ENCODE data around the gene TSR3. TPM values are rescaled to one million over a fixed set of nuclear protein-coding genes. Genes with fewer than 3 reads are reported as not detected.

TSR3 gene
- total RNA-seq, 1 donor from 2014 or later, result 43.8 TPM

DNA sequence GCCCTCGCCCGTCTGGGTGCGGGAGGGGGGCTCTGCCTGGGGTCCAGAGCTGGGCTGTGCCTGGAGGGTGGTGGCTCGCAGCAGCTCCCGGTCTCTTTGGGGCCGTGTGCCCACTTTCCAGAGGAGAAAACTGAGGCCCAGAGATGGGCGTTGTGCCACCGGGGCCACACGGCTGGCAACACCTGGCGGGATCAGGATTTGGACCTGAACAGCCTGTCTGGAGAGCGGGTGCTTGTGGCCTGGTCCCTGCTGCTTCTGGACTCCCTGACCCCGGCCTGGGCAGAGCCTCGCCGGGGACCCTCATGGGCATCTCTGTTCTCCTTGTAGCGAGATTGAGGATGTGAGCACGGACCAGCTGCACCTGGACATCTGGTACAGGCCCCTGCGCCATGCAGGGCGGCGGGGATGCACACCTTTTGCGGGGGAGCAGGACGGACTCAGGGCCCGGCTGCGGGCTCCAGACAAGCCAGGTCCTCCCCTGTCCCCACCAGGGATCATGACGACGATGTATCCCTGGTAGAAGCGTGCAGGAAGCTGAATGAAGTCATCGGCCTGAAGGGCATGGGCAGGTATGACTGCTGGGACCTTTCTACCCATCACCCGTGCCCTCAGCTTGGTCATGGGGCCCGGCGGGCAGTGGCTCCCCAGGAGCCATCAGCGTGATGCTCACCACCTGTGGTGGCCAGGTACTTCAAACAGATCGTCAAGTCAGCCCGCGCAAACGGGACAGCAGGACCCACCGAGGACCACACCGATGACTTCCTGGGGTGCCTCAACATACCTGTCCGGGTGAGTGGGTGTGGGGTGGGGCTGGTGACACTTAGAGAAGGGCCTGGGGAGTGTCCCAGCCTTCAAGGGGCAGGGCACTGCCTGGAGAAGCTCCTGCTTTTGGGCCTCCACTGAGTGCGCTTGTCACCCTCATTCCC is 9.9 kb downstream of the TSR3 start:
- Histone ChIP-seq H3K27me3 (peaks cover under 1% of the 10 kb centered on the region), H3K9me3 (no peaks in the 10 kb centered on the region), H3K4me1 (peaks cover 8% of the 10 kb centered on the region), H3K4me3 (no peak overlapping the region), H3K36me3 (no peaks in the 10 kb centered on the region), H3K27ac (no peak overlapping the region)
- TF ChIP-seq, protein P1, sequence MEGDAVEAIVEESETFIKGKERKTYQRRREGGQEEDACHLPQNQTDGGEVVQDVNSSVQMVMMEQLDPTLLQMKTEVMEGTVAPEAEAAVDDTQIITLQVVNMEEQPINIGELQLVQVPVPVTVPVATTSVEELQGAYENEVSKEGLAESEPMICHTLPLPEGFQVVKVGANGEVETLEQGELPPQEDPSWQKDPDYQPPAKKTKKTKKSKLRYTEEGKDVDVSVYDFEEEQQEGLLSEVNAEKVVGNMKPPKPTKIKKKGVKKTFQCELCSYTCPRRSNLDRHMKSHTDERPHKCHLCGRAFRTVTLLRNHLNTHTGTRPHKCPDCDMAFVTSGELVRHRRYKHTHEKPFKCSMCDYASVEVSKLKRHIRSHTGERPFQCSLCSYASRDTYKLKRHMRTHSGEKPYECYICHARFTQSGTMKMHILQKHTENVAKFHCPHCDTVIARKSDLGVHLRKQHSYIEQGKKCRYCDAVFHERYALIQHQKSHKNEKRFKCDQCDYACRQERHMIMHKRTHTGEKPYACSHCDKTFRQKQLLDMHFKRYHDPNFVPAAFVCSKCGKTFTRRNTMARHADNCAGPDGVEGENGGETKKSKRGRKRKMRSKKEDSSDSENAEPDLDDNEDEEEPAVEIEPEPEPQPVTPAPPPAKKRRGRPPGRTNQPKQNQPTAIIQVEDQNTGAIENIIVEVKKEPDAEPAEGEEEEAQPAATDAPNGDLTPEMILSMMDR (IDR thresholded peaks at IDR 0.05), result no peak
- DNase-seq (no peak), ATAC-seq (no peak)
- intact Hi-C loops (cut with DNase I), result no loop called here

DNA sequence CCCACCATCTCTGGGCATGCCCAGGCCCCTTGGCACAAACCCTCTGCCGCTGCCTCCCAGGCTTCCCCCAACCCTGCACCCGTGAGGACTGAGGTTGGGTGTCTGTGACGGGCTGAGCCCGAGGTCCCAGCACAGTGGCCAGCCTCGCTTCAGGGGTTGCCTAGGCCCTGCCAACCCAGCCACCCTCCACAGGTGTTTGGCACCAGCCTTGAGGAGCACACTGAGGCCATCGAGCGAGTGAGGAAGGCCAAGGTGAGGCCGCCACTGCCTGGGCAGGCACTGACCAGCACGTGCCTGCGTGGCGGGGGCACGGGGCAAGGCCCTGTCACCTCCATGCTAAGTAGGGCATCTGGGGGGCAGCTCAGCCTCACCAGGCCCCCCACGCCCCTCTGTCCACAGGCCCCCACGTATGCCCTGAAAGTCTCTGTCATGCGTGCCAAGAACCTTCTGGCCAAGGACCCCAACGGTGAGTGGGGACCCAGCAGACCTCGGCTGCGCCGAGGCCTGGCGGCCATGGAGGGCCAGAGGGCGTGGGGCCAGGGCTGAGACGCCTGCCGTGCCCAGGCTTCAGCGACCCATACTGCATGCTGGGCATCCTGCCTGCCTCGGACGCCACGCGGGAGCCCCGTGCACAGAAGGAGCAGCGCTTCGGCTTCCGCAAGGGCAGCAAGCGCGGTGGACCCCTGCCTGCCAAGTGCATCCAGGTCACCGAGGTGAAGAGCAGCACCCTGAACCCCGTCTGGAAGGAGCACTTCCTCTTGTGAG is 10.8 kb downstream of the TSR3 start:
- Histone ChIP-seq H3K9me3 (no peaks in the 10 kb centered on the region), H3K36me3 (no peaks in the 10 kb centered on the region), H3K4me3 (no peak overlapping the region), H3K27ac (no peak overlapping the region), H3K4me1 (peaks cover 8% of the 10 kb centered on the region), H3K27me3 (peaks cover 9% of the 10 kb centered on the region)
- ATAC-seq (no peak), DNase-seq (no peak)
- TF ChIP-seq, protein P1 (IDR thresholded peaks at IDR 0.05), result no peak
- intact Hi-C loops (cut with DNase I), result no loop called here

DNA sequence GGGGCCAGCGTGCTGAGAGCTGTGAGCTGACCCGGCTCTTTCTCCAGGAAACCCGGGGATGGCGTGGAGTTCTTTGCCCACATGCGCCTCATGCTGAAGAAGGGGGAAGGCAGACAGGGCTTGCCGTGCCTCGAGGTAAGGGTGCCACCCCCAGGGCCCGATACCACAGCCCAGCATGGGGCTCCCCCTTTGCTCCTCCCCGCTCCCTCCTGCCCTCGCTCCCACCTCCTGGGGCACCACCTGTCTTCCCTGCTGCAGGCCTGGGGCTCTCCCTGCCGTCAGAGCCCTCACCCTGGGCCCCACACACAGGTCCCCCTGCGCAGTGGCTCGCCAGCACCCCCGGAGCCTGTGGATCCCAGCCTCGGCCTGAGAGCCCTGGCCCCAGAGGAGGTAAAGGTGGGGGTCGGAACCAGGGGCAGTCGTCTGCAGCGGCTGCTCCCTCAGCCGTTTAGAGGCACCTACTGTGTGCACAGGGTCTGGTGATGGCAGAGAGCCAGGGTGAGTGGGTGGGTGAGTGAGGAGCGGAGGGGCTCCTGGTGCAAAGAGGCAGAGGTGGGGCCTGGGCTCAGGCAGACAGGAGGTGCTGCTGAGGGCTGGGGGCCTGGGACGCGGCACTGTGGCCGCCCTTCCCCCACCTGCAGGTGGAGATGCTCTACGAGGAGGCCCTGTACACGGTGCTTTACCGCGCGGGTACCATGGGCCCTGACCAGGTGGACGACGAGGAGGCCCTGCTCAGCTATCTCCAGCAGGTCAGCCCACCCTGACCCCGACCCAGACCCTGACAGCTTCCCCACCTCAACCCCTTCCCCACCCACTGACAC is 12.6 kb downstream of the TSR3 start:
- Histone ChIP-seq H3K36me3 (no peaks in the 10 kb centered on the region), H3K4me1 (peaks cover 13% of the 10 kb centered on the region), H3K9me3 (no peaks in the 10 kb centered on the region), H3K27me3 (peaks cover 27% of the 10 kb centered on the region), H3K4me3 (no peak overlapping the region), H3K27ac (no peak overlapping the region)
- ATAC-seq (no peak), DNase-seq (no peak)
- intact Hi-C loops (cut with DNase I), result no loop called here
- TF ChIP-seq, protein P1 (IDR thresholded peaks at IDR 0.05), result no peak

DNA sequence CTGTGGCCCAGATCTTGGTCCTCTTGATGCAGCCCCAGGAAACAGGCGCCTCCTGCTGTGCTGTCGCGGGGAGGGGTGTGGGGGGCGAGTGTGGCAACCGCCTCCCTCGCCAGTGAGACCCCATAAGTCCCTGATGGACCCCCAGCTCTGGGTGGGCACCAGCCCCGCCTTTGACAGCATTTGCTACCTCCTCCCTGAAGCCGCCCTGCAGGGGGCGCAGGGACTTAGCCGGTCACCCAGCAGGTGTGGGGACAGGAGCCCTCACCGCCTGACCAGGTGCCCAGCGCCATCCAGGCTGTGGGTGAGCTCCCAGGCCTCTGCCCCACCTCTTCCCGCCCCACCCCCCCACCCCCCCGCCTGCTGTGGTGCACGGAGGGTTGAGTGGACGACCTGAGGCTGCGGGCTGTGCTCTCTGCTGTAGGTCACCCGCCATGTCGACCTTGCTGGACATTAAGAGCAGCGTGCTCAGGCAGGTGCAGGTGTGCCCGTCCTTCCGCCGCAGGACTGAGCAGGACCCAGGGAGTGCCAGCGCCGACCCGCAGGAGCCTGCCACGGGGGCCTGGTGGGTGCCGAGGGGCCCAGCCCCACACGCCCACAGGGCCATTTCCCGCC is 13.5 kb downstream of the TSR3 start:
- Histone ChIP-seq H3K36me3 (no peaks in the 10 kb centered on the region), H3K27ac (no peak overlapping the region), H3K4me1 (peaks cover 16% of the 10 kb centered on the region), H3K27me3 (peaks cover 33% of the 10 kb centered on the region), H3K4me3 (no peak overlapping the region), H3K9me3 (no peaks in the 10 kb centered on the region)
- no peak for ATAC-seq
- no peak for DNase-seq
- intact Hi-C loops (cut with DNase I), result no loop called here
- TF ChIP-seq, protein P1 (IDR thresholded peaks at IDR 0.05), result peak; percentile 18

DNA sequence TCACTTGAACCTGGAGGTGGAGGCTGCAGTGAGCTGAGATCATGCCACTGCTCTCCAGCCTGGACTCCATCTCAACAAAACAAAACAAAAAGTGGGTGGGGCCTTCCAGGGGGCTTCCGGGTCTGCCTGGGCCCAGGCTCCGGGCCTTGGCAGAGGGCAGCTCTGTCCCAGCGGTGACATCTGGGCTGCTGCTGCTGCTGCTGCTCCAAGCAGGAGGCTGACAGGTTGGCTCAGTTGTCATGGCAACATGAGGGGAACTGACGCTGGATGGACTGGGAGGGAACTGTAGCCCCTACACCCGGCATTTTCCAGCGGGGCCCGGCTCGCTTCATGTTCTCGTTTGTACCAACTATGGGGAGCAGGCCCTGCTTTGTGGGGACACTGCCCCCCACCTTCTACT is 14.2 kb downstream of the TSR3 start:
- H3K9me3 ChIP-seq, result no peaks in the 10 kb centered on the region

More for the DNA sequence above, 14.2 kb downstream of the TSR3 start:
- no peak for ATAC-seq
- Histone ChIP-seq H3K27me3 (peaks cover 40% of the 10 kb centered on the region), H3K36me3 (no peaks in the 10 kb centered on the region), H3K4me1 (peaks cover 21% of the 10 kb centered on the region), H3K27ac (no peak overlapping the region), H3K4me3 (no peak overlapping the region)
- TF ChIP-seq, protein P1 (IDR thresholded peaks at IDR 0.05), result no peak
- intact Hi-C loops (cut with DNase I), result no loop called here
- DNase-seq, result no peak
